H1 (cell line): Measurements from ENCODE around the gene ADAMTS9. TPM values are rescaled to one million over a fixed set of nuclear protein-coding genes. Genes with fewer than 3 reads are reported as not detected.

Experiments
- CTCF ChIA-PET: fragments of 300-600 bp; sonication (Branson Sonifier 250); formaldehyde crosslinking; loops from one replicate; lab custom pipeline; 2021; ENCODE audit not compliant: partially characterized antibody; lab: Charles Lee
- POLR2A ChIA-PET: fragments of 300-600 bp; sonication (Branson Sonifier 250); formaldehyde crosslinking; loops from one replicate; lab custom pipeline; 2021; ENCODE audit warnings: inconsistent platforms; ENCODE audit not compliant: partially characterized antibody; lab: Charles Lee
- DNase-seq, 2 experiments: peaks; one replicate each; pipeline versions ENCODE4 v3.0.0 to v3.0.0-alpha.2; 2010 to 2022; ENCODE audit warnings: low spot score in 2 of 2, low read depth in 1 of 2, mixed read lengths in 1 of 2
- FAIRE-seq: peaks from 2 replicates; lab custom pipeline; 2011; peaks lifted over from hg19 to GRCh38; lab: Jason Lieb, UNC
- H2AFZ ChIP-seq: 2 replicates; pipeline ENCODE4 v1.8.1; 2012; ENCODE audit warnings: low read length, inconsistent platforms
- H2AK5ac ChIP-seq: 2 replicates; pipeline ENCODE4 v1.6.1; 2013; ENCODE audit warnings: low read depth, low read length
- H2BK120ac ChIP-seq: replicated peaks from 2 replicates; pipeline ENCODE3; 2013; ENCODE audit warnings: low read depth, low read length, inconsistent platforms
- H2BK12ac ChIP-seq: 2 replicates; pipeline ENCODE4 v1.6.1; 2013; ENCODE audit warnings: low read depth, low read length
- H2BK15ac ChIP-seq: 2 replicates; pipeline ENCODE4 v1.6.1; 2013; ENCODE audit warnings: low read length
- H2BK20ac ChIP-seq: 2 replicates; pipeline ENCODE4 v1.6.1; 2013; ENCODE audit warnings: low read length
- H2BK5ac ChIP-seq: 2 replicates; pipeline ENCODE4 v1.6.1; 2013; ENCODE audit warnings: low read depth, low read length
- H3K14ac ChIP-seq: 2 replicates; pipeline ENCODE4 v1.6.1; 2013; ENCODE audit warnings: inconsistent platforms; ENCODE audit not compliant: insufficient read length
- H3K18ac ChIP-seq: 2 replicates; pipeline ENCODE4 v1.6.1; 2013; ENCODE audit warnings: low read length; ENCODE audit errors: extremely low read depth
- H3K23ac ChIP-seq: 2 replicates; pipeline ENCODE4 v1.6.1; 2013; ENCODE audit warnings: inconsistent platforms; ENCODE audit not compliant: insufficient read length
- H3K23me2 ChIP-seq: 2 replicates; pipeline ENCODE4 v1.6.1; 2013; ENCODE audit warnings: low read depth, low read length
- H3K27ac ChIP-seq: 2 replicates; pipeline ENCODE4 v1.6.1; 2011; ENCODE audit warnings: low read depth, low read length, inconsistent platforms
- H3K27me3 ChIP-seq, 4 experiments: replicated peaks in 1 of 4; 1 replicate in 1 of 4; 2 replicates in 3 of 4; pipeline versions ENCODE4 v1.6.1 to v1.8.1; 2011 to 2013; ENCODE audit warnings: low read length in 3 of 4, mild to moderate bottlenecking in 3 of 4, inconsistent platforms in 2 of 4, mixed read lengths in 2 of 4, moderate library complexity in 1 of 4; ENCODE audit not compliant: control insufficient read depth in 3 of 4, insufficient read depth in 3 of 4; ENCODE audit errors: extremely low read depth in 1 of 4
- H3K36me3 ChIP-seq, 4 experiments: 2 replicates each; pipeline versions ENCODE4 v1.6.1 to v1.8.1; 2011 to 2013; ENCODE audit warnings: mild to moderate bottlenecking in 4 of 4, low read length in 3 of 4, moderate library complexity in 2 of 4, control low read depth in 1 of 4, inconsistent platforms in 1 of 4; ENCODE audit not compliant: insufficient read depth in 4 of 4, control insufficient read depth in 2 of 4
- H3K4ac ChIP-seq: replicated peaks from 2 replicates; pipeline ENCODE3; 2013; ENCODE audit warnings: low read length, low read depth, mixed read lengths, inconsistent platforms; ENCODE audit not compliant: insufficient read length
- H3K4me1 ChIP-seq, 4 experiments: replicated peaks in 1 of 4; 1 replicate in 1 of 4; 2 replicates in 3 of 4; pipeline versions ENCODE4 v1.6.1 to v1.8.1; 2011 to 2013; ENCODE audit warnings: low read length in 3 of 4, inconsistent platforms in 2 of 4, mixed read lengths in 1 of 4; ENCODE audit not compliant: insufficient read depth in 4 of 4, control insufficient read depth in 3 of 4
- H3K4me2 ChIP-seq, 2 experiments: 2 replicates each; pipeline versions ENCODE4 v1.6.1 to v1.8.1; 2011 to 2013; ENCODE audit warnings: low read depth in 2 of 2, low read length in 2 of 2, control low read depth in 1 of 2, inconsistent platforms in 1 of 2, mild to moderate bottlenecking in 1 of 2; ENCODE audit not compliant: insufficient read depth in 1 of 2
- H3K4me3 ChIP-seq, 4 experiments: fragments of 200-600, 300-600 bp in 1 of 4; sonication (generic), shearing (Covaris generic), sonication (Bioruptor Twin) in 1 of 4; 2 replicates each; pipeline versions ENCODE4 v1.5.1 to v1.8.1; 2011 to 2016; ENCODE audit warnings: low read length in 4 of 4, low read depth in 3 of 4, control low read depth in 2 of 4, inconsistent platforms in 2 of 4, mild to moderate bottlenecking in 2 of 4, mixed read lengths in 1 of 4, moderate library complexity in 1 of 4; ENCODE audit not compliant: insufficient read depth in 2 of 4; ENCODE audit errors: extremely low read depth in 1 of 4
- H3K56ac ChIP-seq: replicated peaks from 2 replicates; pipeline ENCODE3; 2013; ENCODE audit warnings: low read depth, mild to moderate bottlenecking, mixed read lengths, low read length, inconsistent platforms; ENCODE audit not compliant: insufficient read length
- H3K79me1 ChIP-seq: 2 replicates; pipeline ENCODE4 v1.6.1; 2013; ENCODE audit warnings: low read depth, low read length, control low read depth
- H3K79me2 ChIP-seq, 2 experiments: 2 replicates each; pipeline versions ENCODE4 v1.6.1 to v1.8.1; 2012 to 2013; ENCODE audit warnings: low read length in 2 of 2, mild to moderate bottlenecking in 2 of 2, inconsistent platforms in 1 of 2; ENCODE audit not compliant: insufficient read depth in 2 of 2, control insufficient read depth in 1 of 2
- H3K9ac ChIP-seq, 4 experiments: replicated peaks in 1 of 4; 1 replicate in 1 of 4; 2 replicates in 3 of 4; pipeline versions ENCODE4 v1.6.1 to v1.8.1; 2011 to 2013; ENCODE audit warnings: low read depth in 3 of 4, low read length in 3 of 4, control low read depth in 2 of 4, mild to moderate bottlenecking in 2 of 4, moderate library complexity in 2 of 4, inconsistent platforms in 1 of 4; ENCODE audit errors: extremely low read depth in 1 of 4
- H3K9me3 ChIP-seq, 2 experiments: 2 replicates each; pipeline versions ENCODE4 v1.6.1 to v1.8.1; 2012 to 2013; ENCODE audit warnings: mild to moderate bottlenecking in 2 of 2, moderate library complexity in 2 of 2, control low read depth in 1 of 2, inconsistent platforms in 1 of 2, low read depth in 1 of 2, low read length in 1 of 2, mixed read lengths in 1 of 2; ENCODE audit not compliant: insufficient read depth in 2 of 2
- H4K20me1 ChIP-seq, 2 experiments: replicated peaks in 1 of 2; 2 replicates each; pipeline versions ENCODE3 to v1.8.1; 2011 to 2013; ENCODE audit warnings: inconsistent platforms in 2 of 2, low read length in 2 of 2, mild to moderate bottlenecking in 1 of 2; ENCODE audit not compliant: insufficient read depth in 2 of 2, control insufficient read depth in 1 of 2
- H4K5ac ChIP-seq: 2 replicates; pipeline ENCODE4 v1.6.1; 2013; ENCODE audit warnings: low read length, low read depth, mixed read lengths, inconsistent platforms; ENCODE audit not compliant: insufficient read length
- H4K8ac ChIP-seq: 2 replicates; pipeline ENCODE4 v1.8.0; 2013; ENCODE audit warnings: mild to moderate bottlenecking, moderate library complexity, low read length, inconsistent platforms; ENCODE audit not compliant: insufficient read depth; ENCODE audit errors: extremely low read depth
- H4K91ac ChIP-seq: replicated peaks from 2 replicates; pipeline ENCODE3; 2013; ENCODE audit warnings: low read length, mixed read lengths, inconsistent platforms; ENCODE audit not compliant: insufficient read length
- ASH2L ChIP-seq: fragments of 200-600, 300-600 bp; sonication (generic); IDR thresholded peaks from one replicate; pipeline ENCODE4 v1.7.1; 2017; ENCODE audit warnings: low read length
- ATF2 ChIP-seq: IDR thresholded peaks from 2 replicates; pipeline ENCODE4 v1.6.1; 2012; ENCODE audit warnings: low read length, inconsistent platforms
- BCL11A ChIP-seq, 2 experiments: IDR thresholded peaks; one replicate each; pipeline ENCODE4 v1.6.1; 2011; ENCODE audit warnings: low read depth in 2 of 2, low read length in 2 of 2, mild to moderate bottlenecking in 2 of 2
- CBX5 ChIP-seq: fragments of 300-800, 300-1000 bp; sonication (generic); IDR thresholded peaks from 2 replicates; pipeline ENCODE4 v1.7.1; 2016; ENCODE audit warnings: antibody characterized with exemption, low read length, low read depth
- CHD1 ChIP-seq: IDR thresholded peaks from 2 replicates; pipeline ENCODE4 v1.6.1; 2012; ENCODE audit warnings: low read depth, low read length, improper control_type of control experiment
- KDM4A ChIP-seq: IDR thresholded peaks from one replicate; pipeline ENCODE4 v1.7.1; 2012; ENCODE audit warnings: low read depth, mild to moderate bottlenecking, moderate library complexity, low read length, inconsistent platforms; ENCODE audit not compliant: severe bottlenecking
- RFX5 ChIP-seq: IDR thresholded peaks from 2 replicates; pipeline ENCODE4 v1.6.1; 2011; ENCODE audit warnings: low read depth, low read length, improper control_type of control experiment, borderline replicate concordance
- SIRT6 ChIP-seq: IDR thresholded peaks from one replicate; pipeline ENCODE4 v1.7.1; 2012; ENCODE audit warnings: low read length, inconsistent platforms
- SP2 ChIP-seq: IDR thresholded peaks from 2 replicates; pipeline ENCODE4 v1.6.1; 2012; ENCODE audit warnings: mild to moderate bottlenecking, low read length, inconsistent platforms
- TAF1 ChIP-seq: IDR thresholded peaks from 2 replicates; pipeline ENCODE4 v1.6.1; 2011; ENCODE audit warnings: mild to moderate bottlenecking, low read depth, low read length
- TBP ChIP-seq: IDR thresholded peaks from 2 replicates; pipeline ENCODE4 v1.6.1; 2011; ENCODE audit warnings: low read depth, low read length, improper control_type of control experiment
- TCF12 ChIP-seq: IDR thresholded peaks from 2 replicates; pipeline ENCODE4 v1.6.1; 2011; ENCODE audit warnings: low read depth, mild to moderate bottlenecking, low read length
- WGBS, 2 experiments: shearing (Covaris generic) in 1 of 2; methylation state at CpG; one replicate each; pipeline versions ENCODE4 v1.1.6 to v1.1.7; 2013 to 2015; ENCODE audit warnings: low lambda C conversion rate in 2 of 2, mixed read lengths in 2 of 2, inconsistent platforms in 1 of 2, low coverage in 1 of 2, missing lambda C conversion rate in 1 of 2; ENCODE audit not compliant: insufficient replicate concordance in 2 of 2, insufficient coverage in 1 of 2, insufficient read length in 1 of 2; ENCODE audit errors: extremely low coverage in 1 of 2, missing lambda C conversion rate in 1 of 2; 5-methylcytosine and 5-hydroxymethylcytosine counted together
- polyA plus RNA-seq, 7 experiments: library from polyadenylated mRNA; depleted of rRNA in 3 of 7; stranded (reverse) in 5 of 7; unstranded in 2 of 7; fragments of >200 nt in 5 of 7; fragments of 200-250 nt in 2 of 7; gene quantifications; 1 replicate in 5 of 7; 2 replicates in 1 of 7; 4 replicates in 1 of 7; pipeline versions ENCODE4 v1.2.1 to v1.2.3, GENCODE V29; 2011 to 2013; ENCODE audit warnings: missing spikeins in 2 of 7, mixed read lengths in 2 of 7
- total RNA-seq: library from RNA; stranded (reverse); fragmentation: NEBNext Ultra II Directional; extraction: Animal tissue kit (Norgen Biotek cat#: 25700); gene quantifications from 2 replicates; pipeline ENCODE4 v1.2.1, GENCODE V29; 2021

ADAMTS9 gene
- total and polyA plus RNA-seq, 2 of the 8 experiments (the other 6 are each of a cell fraction or from before 2014, with no cell fraction given) = 0.20 to 0.41 TPM

- no peak overlapping the region for H4K91ac ChIP-seq
- H3K9ac ChIP-seq = no peak overlapping the region
- no peak overlapping the region for H2BK20ac ChIP-seq
- no peaks in the 10 kb centered on the region for H3K36me3 ChIP-seq
- no peak overlapping the region for H3K4me2 ChIP-seq
- no peak for DNase-seq
- H3K27me3 ChIP-seq = peaks cover 0 to 2% (median 0%) of the 10 kb centered on the region in 4 experiments; a peak in 1 of 7 replicates
- no peak overlapping the region for H3K23ac ChIP-seq
- H2BK15ac ChIP-seq = no peak overlapping the region
- H3K18ac ChIP-seq = no peak overlapping the region
- H3K23me2 ChIP-seq = no peaks in the 10 kb centered on the region
- no peak overlapping the region for H2BK12ac ChIP-seq
- POLR2A ChIA-PET = no interaction called here
- H3K79me1 ChIP-seq = no peaks in the 10 kb centered on the region
- no peaks in the 10 kb centered on the region for H3K79me2 ChIP-seq
- H4K8ac ChIP-seq = no peak overlapping the region
- H3K56ac ChIP-seq = no peak overlapping the region
- H4K5ac ChIP-seq = no peak overlapping the region
- peak overlapping the region; percentile 25; the same call in 1 of the 2 replicates for H2AFZ ChIP-seq
- no peak for TF ChIP-seq TBP
- TF ChIP-seq CHD1 = no peak
- no peak for TF ChIP-seq ATF2
- TF ChIP-seq TAF1 = no peak
- TF ChIP-seq ASH2L = no peak
- TF ChIP-seq BCL11A (IDR thresholded peaks at IDR 0.05; ENCODE audit: low read depth in 2 of 2, low read length in 2 of 2) = no peak
- no peak for TF ChIP-seq CBX5
- TF ChIP-seq RFX5 = no peak
- TF ChIP-seq TCF12 = no peak
- TF ChIP-seq SIRT6 = no peak
- no peak for TF ChIP-seq SP2
- TF ChIP-seq KDM4A = no peak
- TF ChIP-seq, all 59 proteins: peak for 0
- H2BK5ac ChIP-seq = no peak overlapping the region
- no peaks in the 10 kb centered on the region for H3K4me1 ChIP-seq
- no peak overlapping the region for H3K27ac ChIP-seq
- CTCF ChIA-PET = interaction anchor here (1.5 kb wide), 2 partner anchors 59 to 97 kb away, joined by 3 to 5 read pairs; no protein-coding TSS in a partner anchor
- H4K20me1 ChIP-seq = no peaks in the 10 kb centered on the region
- no peak overlapping the region for H3K14ac ChIP-seq
- H3K4ac ChIP-seq = no peak overlapping the region
- H2BK120ac ChIP-seq = no peak overlapping the region
- H3K4me3 ChIP-seq = no peak overlapping the region
- H2AK5ac ChIP-seq = no peak overlapping the region
- 77% methylated on average over 6 of the region's 6 CpGs; no CpG with 5 or more reads in 1 of the 2 experiments for WGBS, 2 experiments
- H3K9me3 ChIP-seq = no peaks in the 10 kb centered on the region
- FAIRE-seq = no peak
Observed at GRCh38 chr3:64634417-64634816, 53.4 kb downstream of the ADAMTS9 start.
